ENCODE results near the gene TTYH3.

DNA sequence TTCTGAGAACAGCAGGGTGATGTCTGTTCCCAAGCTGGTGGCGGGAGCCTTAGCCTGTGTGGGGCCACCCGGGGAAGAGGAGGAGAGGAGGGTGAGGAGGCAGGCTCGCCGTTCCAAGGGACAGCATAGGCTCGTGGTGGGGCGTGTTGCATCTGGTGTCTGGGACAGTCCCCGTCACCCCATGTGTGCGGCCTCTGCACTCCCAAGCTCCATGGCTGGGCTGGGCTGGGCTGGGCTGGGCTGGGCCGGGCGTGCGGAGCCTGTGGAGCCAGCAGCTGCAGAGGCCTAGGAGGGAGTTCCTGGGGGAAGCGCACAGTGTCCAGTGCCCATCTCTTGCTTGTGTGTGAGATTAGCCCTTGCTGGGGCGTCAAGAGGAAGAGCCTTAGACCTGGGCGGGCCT is 20.9 kb upstream of the TTYH3 start:
- TF ChIP-seq, protein P1, sequence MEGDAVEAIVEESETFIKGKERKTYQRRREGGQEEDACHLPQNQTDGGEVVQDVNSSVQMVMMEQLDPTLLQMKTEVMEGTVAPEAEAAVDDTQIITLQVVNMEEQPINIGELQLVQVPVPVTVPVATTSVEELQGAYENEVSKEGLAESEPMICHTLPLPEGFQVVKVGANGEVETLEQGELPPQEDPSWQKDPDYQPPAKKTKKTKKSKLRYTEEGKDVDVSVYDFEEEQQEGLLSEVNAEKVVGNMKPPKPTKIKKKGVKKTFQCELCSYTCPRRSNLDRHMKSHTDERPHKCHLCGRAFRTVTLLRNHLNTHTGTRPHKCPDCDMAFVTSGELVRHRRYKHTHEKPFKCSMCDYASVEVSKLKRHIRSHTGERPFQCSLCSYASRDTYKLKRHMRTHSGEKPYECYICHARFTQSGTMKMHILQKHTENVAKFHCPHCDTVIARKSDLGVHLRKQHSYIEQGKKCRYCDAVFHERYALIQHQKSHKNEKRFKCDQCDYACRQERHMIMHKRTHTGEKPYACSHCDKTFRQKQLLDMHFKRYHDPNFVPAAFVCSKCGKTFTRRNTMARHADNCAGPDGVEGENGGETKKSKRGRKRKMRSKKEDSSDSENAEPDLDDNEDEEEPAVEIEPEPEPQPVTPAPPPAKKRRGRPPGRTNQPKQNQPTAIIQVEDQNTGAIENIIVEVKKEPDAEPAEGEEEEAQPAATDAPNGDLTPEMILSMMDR (conservative IDR thresholded peaks at IDR 0.05; ENCODE audit: low read length), result no peak
- TF ChIP-seq EZH2phosphoT487 (IDR thresholded peaks at IDR 0.05; ENCODE audit: borderline replicate concordance, low read depth, low read length), result no peak

Data from OCI-LY7 (cell line).